ENCODE measurements around the gene OR2A1.
"Not testable (repeated sequence)": the region's sequence is repeated elsewhere in the genome, so short reads cannot be mapped to it uniquely, and the experiment has no call there.

The OR2A1 gene

DNA sequence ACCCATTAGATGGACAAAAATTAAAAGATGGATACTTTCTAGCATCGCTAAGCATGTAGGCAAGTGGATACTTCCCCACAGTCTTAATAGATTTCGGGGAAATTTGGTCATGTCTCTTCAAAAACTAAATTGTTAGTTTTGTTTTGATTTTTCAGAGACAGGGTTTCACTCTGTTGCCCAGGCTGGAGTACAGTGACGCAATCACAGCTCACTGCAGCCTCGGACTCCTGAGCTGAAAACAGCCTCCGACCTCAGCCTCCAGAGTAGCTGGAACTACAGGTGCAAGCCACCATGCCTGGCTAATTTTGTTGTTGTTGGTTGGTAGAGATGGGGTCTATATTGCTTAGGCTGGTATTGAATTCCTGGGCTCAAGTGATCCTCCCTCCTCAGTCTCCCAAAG lies 13.6 kb downstream of the OR2A1 start:
- DNase-seq; H3K4me1 ChIP-seq (ENCODE audit: control extremely low read depth in 1 of 4, control insufficient read depth in 4 of 4, insufficient read depth in 4 of 4, low read length in 3 of 4); H3K4me3 ChIP-seq (ENCODE audit: control insufficient read depth in 1 of 7, extremely low read depth in 1 of 7, insufficient read depth in 4 of 7, low read depth in 2 of 7, low read length in 6 of 7); H3K36me3 ChIP-seq (ENCODE audit: control insufficient read depth in 4 of 4, insufficient read depth in 4 of 4, low read length in 3 of 4); H3K9me3 ChIP-seq (ENCODE audit: control extremely low read depth in 1 of 5, control insufficient read depth in 4 of 5, insufficient read depth in 2 of 5, low read depth in 1 of 5, low read length in 4 of 5); POLR2A ChIA-PET; H3K27ac ChIP-seq (ENCODE audit: insufficient read depth in 1 of 2, low read depth in 1 of 2, low read length in 2 of 2, poor library complexity in 1 of 2, severe bottlenecking in 2 of 2); H3K27me3 ChIP-seq (replicated peaks in 2 of 5; ENCODE audit: control insufficient read depth in 4 of 5, insufficient read depth in 5 of 5, low read length in 4 of 5); CTCF ChIA-PET: not testable (repeated sequence)
- no CpG with 5 or more reads among the region's 5 CpGs for WGBS (ENCODE audit: insufficient coverage)

DNA sequence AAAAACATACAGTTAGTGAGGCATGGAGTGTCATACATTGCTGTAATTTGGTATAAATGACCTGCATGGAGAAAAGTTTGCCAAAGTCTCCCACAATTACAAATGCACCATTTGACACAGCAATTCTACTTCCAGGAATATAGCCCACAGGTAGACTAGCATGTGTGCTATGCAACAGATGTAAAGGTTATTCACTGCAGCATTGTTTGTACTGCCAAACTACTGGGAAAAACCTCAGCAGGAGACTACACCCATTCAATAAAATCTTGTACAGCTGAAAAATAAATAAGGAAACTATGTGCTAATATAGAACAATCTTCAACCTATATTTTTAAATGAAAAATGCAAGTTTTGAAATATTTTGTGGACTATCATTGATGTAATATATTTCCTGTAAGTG lies 17.8 kb downstream of the OR2A1 start:
- POLR2A ChIA-PET: not testable (repeated sequence)

DNA sequence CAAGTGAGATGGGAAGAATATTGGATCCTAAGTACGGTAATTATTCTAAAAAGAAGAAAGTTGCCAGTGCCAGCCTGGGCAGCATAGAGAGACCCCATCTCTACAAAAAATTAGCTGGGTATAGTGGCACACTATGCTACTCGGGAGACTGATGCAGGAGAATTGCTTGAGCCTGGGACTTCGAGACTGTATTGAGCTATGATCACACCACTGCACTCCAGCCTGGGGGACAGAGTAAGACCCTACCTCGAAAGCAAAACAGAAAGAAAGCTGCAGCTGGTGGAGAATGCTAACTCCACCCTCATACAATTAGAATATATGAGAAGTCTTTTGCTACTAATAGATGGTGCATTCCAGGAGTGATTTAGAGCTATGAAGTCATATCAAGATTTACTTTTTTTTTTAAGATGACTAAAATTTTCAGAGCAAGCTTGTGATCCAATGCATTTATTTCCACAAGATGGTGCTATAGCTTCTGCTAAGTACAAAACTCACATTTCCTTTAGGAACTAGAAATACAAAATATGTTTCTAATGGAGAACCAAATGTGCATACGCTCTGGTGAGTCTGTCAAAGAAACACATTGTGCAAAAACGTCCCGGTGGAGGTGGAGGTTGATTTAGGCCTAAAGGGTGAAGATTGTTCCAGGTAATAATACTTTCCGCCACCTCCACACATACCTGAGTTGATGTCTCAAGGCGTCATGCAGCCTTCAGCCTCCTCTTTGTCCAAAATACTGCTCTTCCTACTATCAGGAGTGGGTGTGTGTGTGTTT lies 19.2 kb downstream of the OR2A1 start:
- H3K9me3 ChIP-seq (ENCODE audit: control extremely low read depth in 1 of 5, control insufficient read depth in 4 of 5, insufficient read depth in 2 of 5, low read depth in 1 of 5, low read length in 4 of 5); DNase-seq; H3K4me1 ChIP-seq (ENCODE audit: control extremely low read depth in 1 of 4, control insufficient read depth in 4 of 4, insufficient read depth in 4 of 4, low read length in 3 of 4); CTCF ChIA-PET; H3K4me3 ChIP-seq (ENCODE audit: control insufficient read depth in 1 of 7, extremely low read depth in 1 of 7, insufficient read depth in 4 of 7, low read depth in 2 of 7, low read length in 6 of 7); H3K36me3 ChIP-seq (ENCODE audit: control insufficient read depth in 4 of 4, insufficient read depth in 4 of 4, low read length in 3 of 4); H3K27ac ChIP-seq (ENCODE audit: insufficient read depth in 1 of 2, low read depth in 1 of 2, low read length in 2 of 2, poor library complexity in 1 of 2, severe bottlenecking in 2 of 2); POLR2A ChIA-PET; H3K27me3 ChIP-seq (replicated peaks in 2 of 5; ENCODE audit: control insufficient read depth in 4 of 5, insufficient read depth in 5 of 5, low read length in 4 of 5): not testable (repeated sequence)
- no CpG with 5 or more reads among the region's 9 CpGs for WGBS (ENCODE audit: insufficient coverage)

More for the DNA sequence above, 17.8 kb downstream of the OR2A1 start:
- CTCF ChIA-PET; H3K27me3 ChIP-seq (replicated peaks in 2 of 5; ENCODE audit: control insufficient read depth in 4 of 5, insufficient read depth in 5 of 5, low read length in 4 of 5); H3K4me3 ChIP-seq (ENCODE audit: control insufficient read depth in 1 of 7, extremely low read depth in 1 of 7, insufficient read depth in 4 of 7, low read depth in 2 of 7, low read length in 6 of 7); H3K36me3 ChIP-seq (ENCODE audit: control insufficient read depth in 4 of 4, insufficient read depth in 4 of 4, low read length in 3 of 4); H3K27ac ChIP-seq (ENCODE audit: insufficient read depth in 1 of 2, low read depth in 1 of 2, low read length in 2 of 2, poor library complexity in 1 of 2, severe bottlenecking in 2 of 2); DNase-seq; H3K9me3 ChIP-seq (ENCODE audit: control extremely low read depth in 1 of 5, control insufficient read depth in 4 of 5, insufficient read depth in 2 of 5, low read depth in 1 of 5, low read length in 4 of 5); H3K4me1 ChIP-seq (ENCODE audit: control extremely low read depth in 1 of 4, control insufficient read depth in 4 of 4, insufficient read depth in 4 of 4, low read length in 3 of 4): not testable (repeated sequence)

DNA sequence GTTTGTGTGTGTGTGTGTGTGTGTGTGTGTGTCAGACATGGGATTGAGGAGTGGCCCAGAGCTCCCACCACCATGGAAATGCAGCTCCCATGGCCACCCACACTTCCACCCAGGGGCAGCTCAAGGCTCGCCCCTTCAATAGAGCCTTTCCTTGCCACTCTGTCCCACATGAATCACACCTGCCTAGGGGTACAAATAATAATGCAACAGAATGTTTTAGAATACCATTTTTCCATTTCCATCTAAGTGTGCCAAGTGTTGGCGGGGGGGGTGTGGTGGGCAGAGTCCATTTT lies 19.7 kb downstream of the OR2A1 start:
- CTCF ChIA-PET; DNase-seq; H3K27ac ChIP-seq (ENCODE audit: insufficient read depth in 1 of 2, low read depth in 1 of 2, low read length in 2 of 2, poor library complexity in 1 of 2, severe bottlenecking in 2 of 2); H3K4me3 ChIP-seq (ENCODE audit: control insufficient read depth in 1 of 7, extremely low read depth in 1 of 7, insufficient read depth in 4 of 7, low read depth in 2 of 7, low read length in 6 of 7); H3K9me3 ChIP-seq (ENCODE audit: control extremely low read depth in 1 of 5, control insufficient read depth in 4 of 5, insufficient read depth in 2 of 5, low read depth in 1 of 5, low read length in 4 of 5); H3K4me1 ChIP-seq (ENCODE audit: control extremely low read depth in 1 of 4, control insufficient read depth in 4 of 4, insufficient read depth in 4 of 4, low read length in 3 of 4); H3K27me3 ChIP-seq (replicated peaks in 2 of 5; ENCODE audit: control insufficient read depth in 4 of 5, insufficient read depth in 5 of 5, low read length in 4 of 5); POLR2A ChIA-PET; H3K36me3 ChIP-seq (ENCODE audit: control insufficient read depth in 4 of 4, insufficient read depth in 4 of 4, low read length in 3 of 4): not testable (repeated sequence)
- WGBS (ENCODE audit: insufficient coverage): no CpG with 5 or more reads among the region's 2 CpGs

DNA sequence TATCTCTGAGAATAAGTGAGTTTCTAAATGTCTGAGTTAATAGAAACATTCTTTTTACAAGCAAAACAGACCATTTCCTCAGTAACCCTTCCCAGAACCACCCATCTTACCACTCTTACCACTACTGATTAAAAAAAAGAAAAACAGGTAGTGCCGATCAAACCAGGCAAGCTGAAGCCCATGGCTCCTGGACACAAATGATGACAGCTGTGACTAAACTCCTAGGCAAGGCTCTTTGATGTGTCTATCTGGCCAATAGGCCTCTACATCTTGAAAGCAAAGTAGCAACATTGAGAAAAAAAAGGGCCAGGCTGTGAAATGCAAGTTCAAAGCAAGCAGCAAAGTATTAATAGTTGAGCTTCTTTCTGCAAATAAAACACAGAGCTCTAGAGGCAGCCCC lies 36.4 kb downstream of the OR2A1 start:
- POLR2A ChIA-PET; H3K27ac ChIP-seq (ENCODE audit: insufficient read depth in 1 of 2, low read depth in 1 of 2, low read length in 2 of 2, poor library complexity in 1 of 2, severe bottlenecking in 2 of 2): not testable (repeated sequence)
- no CpG with 5 or more reads among the region's 1 CpG for WGBS (ENCODE audit: insufficient coverage)

DNA sequence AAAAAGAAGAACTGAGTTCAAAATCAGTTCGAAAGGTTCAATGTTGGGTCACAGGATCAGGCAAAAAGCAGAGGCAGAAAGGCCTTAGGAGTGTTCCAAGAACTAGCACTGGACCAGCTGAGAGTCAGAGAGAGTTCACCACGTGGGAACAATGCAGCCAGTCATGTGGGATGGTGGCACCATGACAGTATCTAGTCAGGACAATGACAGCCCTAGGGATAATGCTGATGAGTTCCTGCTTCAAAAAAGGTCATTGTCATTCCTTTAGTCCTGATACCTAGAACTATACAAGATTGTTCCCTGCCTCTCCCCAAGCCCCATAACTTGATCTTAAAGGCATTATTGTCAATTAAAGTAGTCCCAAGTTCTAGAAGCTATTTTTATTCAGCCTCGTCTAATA lies 39.4 kb downstream of the OR2A1 start:
- H3K9me3 ChIP-seq (ENCODE audit: control extremely low read depth in 1 of 5, control insufficient read depth in 4 of 5, insufficient read depth in 2 of 5, low read depth in 1 of 5, low read length in 4 of 5); DNase-seq; H3K27me3 ChIP-seq (replicated peaks in 2 of 5; ENCODE audit: control insufficient read depth in 4 of 5, insufficient read depth in 5 of 5, low read length in 4 of 5); H3K27ac ChIP-seq (ENCODE audit: insufficient read depth in 1 of 2, low read depth in 1 of 2, low read length in 2 of 2, poor library complexity in 1 of 2, severe bottlenecking in 2 of 2); H3K36me3 ChIP-seq (ENCODE audit: control insufficient read depth in 4 of 4, insufficient read depth in 4 of 4, low read length in 3 of 4); POLR2A ChIA-PET; CTCF ChIA-PET; H3K4me3 ChIP-seq (ENCODE audit: control insufficient read depth in 1 of 7, extremely low read depth in 1 of 7, insufficient read depth in 4 of 7, low read depth in 2 of 7, low read length in 6 of 7); H3K4me1 ChIP-seq (ENCODE audit: control extremely low read depth in 1 of 4, control insufficient read depth in 4 of 4, insufficient read depth in 4 of 4, low read length in 3 of 4): not testable (repeated sequence)
- whole genome bisulfite sequencing (ENCODE audit: insufficient coverage): 89% methylated on average over 1 of the region's 3 CpGs

More for the DNA sequence above, 36.4 kb downstream of the OR2A1 start:
- H3K4me1 ChIP-seq (ENCODE audit: control extremely low read depth in 1 of 4, control insufficient read depth in 4 of 4, insufficient read depth in 4 of 4, low read length in 3 of 4); CTCF ChIA-PET; H3K27me3 ChIP-seq (replicated peaks in 2 of 5; ENCODE audit: control insufficient read depth in 4 of 5, insufficient read depth in 5 of 5, low read length in 4 of 5); H3K9me3 ChIP-seq (ENCODE audit: control extremely low read depth in 1 of 5, control insufficient read depth in 4 of 5, insufficient read depth in 2 of 5, low read depth in 1 of 5, low read length in 4 of 5); DNase-seq; H3K36me3 ChIP-seq (ENCODE audit: control insufficient read depth in 4 of 4, insufficient read depth in 4 of 4, low read length in 3 of 4); H3K4me3 ChIP-seq (ENCODE audit: control insufficient read depth in 1 of 7, extremely low read depth in 1 of 7, insufficient read depth in 4 of 7, low read depth in 2 of 7, low read length in 6 of 7): not testable (repeated sequence)

DNA sequence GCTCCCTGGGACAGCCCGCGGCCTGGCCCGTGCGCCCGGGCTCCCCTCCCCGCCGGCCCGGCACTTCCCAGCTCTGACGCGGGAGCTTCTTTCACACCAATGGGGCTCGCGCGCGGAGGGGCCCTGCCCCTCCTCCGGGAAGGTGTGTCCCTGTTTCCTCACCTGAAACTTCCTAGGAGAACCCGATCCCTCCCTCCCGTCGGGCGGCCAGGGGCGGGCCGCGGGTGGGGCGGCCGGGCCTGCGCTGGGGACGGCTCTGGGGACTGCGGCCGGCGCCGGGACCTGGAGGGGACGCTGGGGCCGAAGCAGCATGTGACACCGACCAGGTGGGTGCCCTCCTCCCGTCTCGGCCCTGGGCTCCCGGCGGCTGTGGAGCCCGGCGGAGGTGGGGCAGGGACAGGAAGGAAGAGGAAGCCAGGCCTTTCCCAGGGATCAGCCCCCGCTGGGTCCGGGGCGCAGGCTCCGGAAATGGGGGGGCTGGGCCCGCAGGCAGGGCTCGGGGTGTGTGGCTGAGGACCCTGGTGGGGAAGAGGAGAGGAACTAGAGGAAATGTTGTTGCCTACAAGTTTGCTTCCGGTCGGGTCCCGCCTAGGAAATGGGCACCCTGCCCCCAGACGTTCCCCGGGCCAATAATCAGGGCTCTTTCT lies 43.1 kb downstream of the OR2A1 start, which contains the start of gene ARHGEF5:
Gene ARHGEF5 (plus strand): TSS at position 227 of the 647 bp plus-strand sequence. CDS start 7,268 bp downstream, outside the sequence.
- H3K4me3 ChIP-seq (ENCODE audit: control insufficient read depth in 1 of 7, extremely low read depth in 1 of 7, insufficient read depth in 4 of 7, low read depth in 2 of 7, low read length in 6 of 7); H3K9me3 ChIP-seq (ENCODE audit: control extremely low read depth in 1 of 5, control insufficient read depth in 4 of 5, insufficient read depth in 2 of 5, low read depth in 1 of 5, low read length in 4 of 5); H3K4me1 ChIP-seq (ENCODE audit: control extremely low read depth in 1 of 4, control insufficient read depth in 4 of 4, insufficient read depth in 4 of 4, low read length in 3 of 4); H3K36me3 ChIP-seq (ENCODE audit: control insufficient read depth in 4 of 4, insufficient read depth in 4 of 4, low read length in 3 of 4); POLR2A ChIA-PET; H3K27ac ChIP-seq (ENCODE audit: insufficient read depth in 1 of 2, low read depth in 1 of 2, low read length in 2 of 2, poor library complexity in 1 of 2, severe bottlenecking in 2 of 2); DNase-seq; H3K27me3 ChIP-seq (replicated peaks in 2 of 5; ENCODE audit: control insufficient read depth in 4 of 5, insufficient read depth in 5 of 5, low read length in 4 of 5); CTCF ChIA-PET: not testable (repeated sequence)
- WGBS (ENCODE audit: insufficient coverage): no CpG with 5 or more reads among the region's 50 CpGs

Measured in common myeloid progenitor, CD34-positive (primary cell).